Measurements from ENCODE around the gene PRKCE. TPM values are rescaled to one million over a fixed set of nuclear protein-coding genes. Genes with fewer than 3 reads are reported as not detected.

The PRKCE gene
- polyA plus RNA-seq, 3 donors = 1.3 to 7.7 (median 2.3) TPM

DNA sequence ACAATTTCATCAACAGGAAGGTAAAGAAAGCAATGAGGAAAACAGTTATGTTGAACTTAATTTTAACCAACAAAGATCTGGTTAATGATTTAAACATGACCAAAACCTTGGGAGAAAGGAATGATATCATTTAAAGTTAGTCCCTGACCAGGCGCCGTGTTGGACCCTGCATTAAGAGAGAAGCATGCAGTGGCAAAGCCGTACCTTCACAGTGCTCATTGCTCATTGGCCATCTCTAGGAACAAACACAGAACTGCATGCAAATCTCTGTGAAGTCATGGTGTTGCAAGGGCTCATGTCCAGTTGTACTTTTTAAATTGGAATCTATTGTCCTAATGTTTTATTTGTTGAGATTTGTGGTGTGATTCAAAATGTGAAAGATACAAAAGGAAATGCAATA, 28.4 kb upstream of the PRKCE start:
- H3K4me3 ChIP-seq (replicated peaks in 1 of 3; ENCODE audit: low read depth in 2 of 3, low read length in 3 of 3) = no peak overlapping the region
- no peak overlapping the region for H3K4me2 ChIP-seq (replicated peaks; ENCODE audit: extremely low read depth, low read length, poor library complexity, severe bottlenecking)
- intact Hi-C loops (cut with micrococcal nuclease) = no loop called here
- WGBS (ENCODE audit: insufficient coverage) = no CpG with 5 or more reads among the region's 3 CpGs
- Mint-ChIP-seq H3K27me3 (ENCODE audit: low read depth in 3 of 3) (peaks cover 0 to 3% (median 2%) of the 10 kb centered on the region in 3 donors), H3K36me3 (no peaks in the 10 kb centered on the region), H3K27ac (no peak overlapping the region), H3K9me3 (no peaks in the 10 kb centered on the region), H3K4me3 (no peak overlapping the region), H3K4me1 (peaks cover 3% of the 10 kb centered on the region)
- H3K27ac ChIP-seq (ENCODE audit: low read depth in 1 of 2, low read length in 2 of 2) = no peak overlapping the region
- TF ChIP-seq, protein P1, sequence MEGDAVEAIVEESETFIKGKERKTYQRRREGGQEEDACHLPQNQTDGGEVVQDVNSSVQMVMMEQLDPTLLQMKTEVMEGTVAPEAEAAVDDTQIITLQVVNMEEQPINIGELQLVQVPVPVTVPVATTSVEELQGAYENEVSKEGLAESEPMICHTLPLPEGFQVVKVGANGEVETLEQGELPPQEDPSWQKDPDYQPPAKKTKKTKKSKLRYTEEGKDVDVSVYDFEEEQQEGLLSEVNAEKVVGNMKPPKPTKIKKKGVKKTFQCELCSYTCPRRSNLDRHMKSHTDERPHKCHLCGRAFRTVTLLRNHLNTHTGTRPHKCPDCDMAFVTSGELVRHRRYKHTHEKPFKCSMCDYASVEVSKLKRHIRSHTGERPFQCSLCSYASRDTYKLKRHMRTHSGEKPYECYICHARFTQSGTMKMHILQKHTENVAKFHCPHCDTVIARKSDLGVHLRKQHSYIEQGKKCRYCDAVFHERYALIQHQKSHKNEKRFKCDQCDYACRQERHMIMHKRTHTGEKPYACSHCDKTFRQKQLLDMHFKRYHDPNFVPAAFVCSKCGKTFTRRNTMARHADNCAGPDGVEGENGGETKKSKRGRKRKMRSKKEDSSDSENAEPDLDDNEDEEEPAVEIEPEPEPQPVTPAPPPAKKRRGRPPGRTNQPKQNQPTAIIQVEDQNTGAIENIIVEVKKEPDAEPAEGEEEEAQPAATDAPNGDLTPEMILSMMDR (IDR thresholded peaks at IDR 0.05) = no peak
- H3K4me1 ChIP-seq (ENCODE audit: control insufficient read depth in 1 of 2, insufficient read depth in 2 of 2, low read length in 2 of 2) = no peaks in the 10 kb centered on the region
- no peak overlapping the region for H3K9ac ChIP-seq (ENCODE audit: insufficient read depth, low read length, poor library complexity, severe bottlenecking)
- no peak overlapping the region for H2AFZ ChIP-seq (ENCODE audit: insufficient read depth, low read depth, low read length, poor library complexity, severe bottlenecking)
- no peaks in the 10 kb centered on the region for H3K9me3 ChIP-seq (replicated peaks in 1 of 2; ENCODE audit: control insufficient read depth in 1 of 2, insufficient read depth in 1 of 2, low read length in 2 of 2)
- H3K79me2 ChIP-seq (ENCODE audit: insufficient read depth, low read length) = no peaks in the 10 kb centered on the region
- H3K36me3 ChIP-seq (replicated peaks in 1 of 2; ENCODE audit: control insufficient read depth in 1 of 2, insufficient read depth in 2 of 2, low read length in 2 of 2) = no peaks in the 10 kb centered on the region
- no peak for DNase-seq
- H3K27me3 ChIP-seq (ENCODE audit: control insufficient read depth in 2 of 2, insufficient read depth in 2 of 2, low read length in 2 of 2) = no peaks in the 10 kb centered on the region
- H4K20me1 ChIP-seq (ENCODE audit: insufficient read depth, low read length) = no peaks in the 10 kb centered on the region

DNA sequence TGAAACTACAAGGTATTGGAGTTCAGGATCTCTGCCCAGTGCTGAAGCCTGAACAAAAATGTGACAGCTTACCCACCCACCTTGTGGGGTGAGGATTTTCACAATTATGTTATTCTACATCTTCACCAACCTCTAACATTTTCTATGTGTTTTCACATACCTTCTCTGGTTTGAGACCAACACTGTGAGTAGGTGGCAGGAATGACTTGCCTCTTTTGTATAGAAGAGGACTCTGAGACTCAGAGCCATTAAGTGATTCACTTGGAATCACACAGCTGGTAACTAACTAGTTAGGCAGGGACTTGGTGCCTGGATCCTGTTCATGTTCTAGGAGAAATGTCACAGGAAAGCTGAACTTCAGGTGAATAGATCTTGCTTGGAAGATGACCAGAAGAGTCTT, 25.7 kb upstream of the PRKCE start:
- Mint-ChIP-seq H3K4me3 (no peak overlapping the region), H3K36me3 (no peaks in the 10 kb centered on the region), H3K27me3 (ENCODE audit: low read depth in 3 of 3) (peaks cover 0 to 3% (median 0%) of the 10 kb centered on the region in 3 donors), H3K4me1 (no peaks in the 10 kb centered on the region), H3K27ac (no peak overlapping the region), H3K9me3 (no peaks in the 10 kb centered on the region)
- TF ChIP-seq, protein P1 (IDR thresholded peaks at IDR 0.05) = no peak
- DNase-seq = no peak
- Histone ChIP-seq H3K9me3 (replicated peaks in 1 of 2; ENCODE audit: control insufficient read depth in 1 of 2, insufficient read depth in 1 of 2, low read length in 2 of 2) (no peaks in the 10 kb centered on the region), H4K20me1 (ENCODE audit: insufficient read depth, low read length) (no peaks in the 10 kb centered on the region), H3K4me3 (replicated peaks in 1 of 3; ENCODE audit: low read depth in 2 of 3, low read length in 3 of 3) (no peak overlapping the region), H2AFZ (ENCODE audit: insufficient read depth, low read depth, low read length, poor library complexity, severe bottlenecking) (no peak overlapping the region), H3K27me3 (ENCODE audit: control insufficient read depth in 2 of 2, insufficient read depth in 2 of 2, low read length in 2 of 2) (no peaks in the 10 kb centered on the region), H3K79me2 (ENCODE audit: insufficient read depth, low read length) (no peaks in the 10 kb centered on the region), H3K27ac (ENCODE audit: low read depth in 1 of 2, low read length in 2 of 2) (no peak overlapping the region), H3K4me2 (replicated peaks; ENCODE audit: extremely low read depth, low read length, poor library complexity, severe bottlenecking) (no peak overlapping the region), H3K36me3 (replicated peaks in 1 of 2; ENCODE audit: control insufficient read depth in 1 of 2, insufficient read depth in 2 of 2, low read length in 2 of 2) (no peaks in the 10 kb centered on the region), H3K4me1 (ENCODE audit: control insufficient read depth in 1 of 2, insufficient read depth in 2 of 2, low read length in 2 of 2) (no peaks in the 10 kb centered on the region), H3K9ac (ENCODE audit: insufficient read depth, low read length, poor library complexity, severe bottlenecking) (no peak overlapping the region)
- intact Hi-C loops (cut with micrococcal nuclease) = no loop called here
